Heart right ventricle (tissue), 16 donors: ENCODE measurements around the gene GLI1. TPM values are rescaled to one million over a fixed set of nuclear protein-coding genes. Genes with fewer than 3 reads are reported as not detected.
"Not testable (repeated sequence)": the region's sequence is repeated elsewhere in the genome, so short reads cannot be mapped to it uniquely, and the experiment has no call there.

Experiments
- ATAC-seq, 8 donors: fragments of 200-7000 bp; cut with Tn5 transposase; one replicate each; pipeline ENCODE4 v1.9.1; 2020; ENCODE audit warnings: mild to moderate bottlenecking in 8 of 8, moderate library complexity in 8 of 8, moderate number of reproducible peaks in 1 of 8
- DNase-seq, 2 donors: peaks; one replicate each; pipeline ENCODE4 v3.0.0-alpha.2; 2020
- H3K27ac ChIP-seq, 10 donors: fragments of 200-600 bp; sonication (generic) in 2 of 10; one replicate each; pipeline versions ENCODE4 v1.5.0 to v1.8.0; 2020 to 2022; ENCODE audit warnings: mild to moderate bottlenecking in 3 of 10
- H3K27me3 ChIP-seq, 7 donors: fragments of 200-600 bp; one replicate each; pipeline ENCODE4 v1.8.0; 2021 to 2022; ENCODE audit warnings: mild to moderate bottlenecking in 2 of 7
- H3K36me3 ChIP-seq, 9 donors: fragments of 200-600 bp; sonication (generic) in 1 of 9; one replicate each; pipeline versions ENCODE4 v1.5.0 to v1.8.0; 2020 to 2022; ENCODE audit warnings: mild to moderate bottlenecking in 2 of 9
- H3K4me1 ChIP-seq, 9 donors: fragments of 200-600 bp; sonication (generic) in 1 of 9; one replicate each; pipeline versions ENCODE4 v1.5.0 to v1.8.0; 2020 to 2022; ENCODE audit warnings: mild to moderate bottlenecking in 4 of 9
- H3K4me3 ChIP-seq, 10 donors: fragments of 200-600 bp; sonication (generic) in 2 of 10; one replicate each; pipeline versions ENCODE4 v1.5.0 to v1.8.0; 2020 to 2022; ENCODE audit warnings: mild to moderate bottlenecking in 7 of 10, moderate library complexity in 2 of 10
- H3K9me3 ChIP-seq, 11 donors: fragments of 200-600 bp in 10 of 11; sonication (generic) in 2 of 11; one replicate each; pipeline versions ENCODE4 v1.5.0 to v1.8.0; 2013 to 2022; ENCODE audit warnings: mild to moderate bottlenecking in 2 of 11, control low read depth in 1 of 11, moderate library complexity in 1 of 11
- WGBS, 2 donors: extraction: QIAGEN DNeasy Blood & Tissue Kit; methylation state at CpG; one replicate each; pipeline ENCODE4 v1.1.7; 2013; ENCODE audit warnings: inconsistent platforms in 1 of 2; 5-methylcytosine and 5-hydroxymethylcytosine counted together
- intact Hi-C, 10 donors: fragments of 100-400 bp; cut with DNase I; formaldehyde crosslinking; loops; one replicate each; pipeline versions ENCODE4 v1.11.1 to v1.14.2; 2022
- polyA plus RNA-seq, 2 donors: library from polyadenylated mRNA; stranded (reverse); fragments of 200-250 nt; gene quantifications; one replicate each; pipeline ENCODE4 v1.2.3, GENCODE V29; 2013
- total RNA-seq, 10 donors: library from RNA; stranded (reverse); fragmentation: NEBNext Ultra II Directional in 3 of 10; extraction: Animal tissue kit (Norgen Biotek cat#: 25700) in 3 of 10; gene quantifications; one replicate each; pipeline versions ENCODE4 v1.2.1 to v1.2.4, GENCODE V29; 2021 to 2023
- TF ChIP-seq, protein P1 (sequence below), 9 donors: fragments of 200-600 bp; sonication (generic) in 2 of 9; IDR thresholded peaks; one replicate each; pipeline versions ENCODE4 v1.5.0 to v1.8.0; 2021 to 2022; ENCODE audit warnings: antibody characterized with exemption in 9 of 9, mild to moderate bottlenecking in 5 of 9, moderate library complexity in 1 of 9
- donor health status: Arrhythmogenic right ventricular cardiomyopathy.
- donor health status: ischemic (EF 13 %, LVEDD 7.1; RV severe dilation, severe dysfunction).
- donor health status: healthy with polysubstance abuse.
- donor health status: DM: no; HTN: yes; CAD: no.
- donor health status: DM: no; HTN: no; CAD: no.
- donor health status: ischemic (EF 25% LVEDD 6.9; RV normal size, moderate dysfunction).
- donor health status: ischemic (EF 25% LVEDD 5.7; RV mildly dilated, moderate dysfunction).
- donor health status: healthy.
- donor health status: DM: yes; HTN: yes; CAD: no.
- donor health status: Ischemic cardiomyopathy.
- donor health status: ischemic (EF 35%, LVEDD 5.7; RV mildly dilated, moderate dysfunction).
- donor health status: nonischemic (EF 11% LVEDD 7.7; RV severe dilation, severe dysfunction).
- donor health status: DM: yes; HTN: yes; CAD: no.
- donor health status: PGD.
- donor health status: ischemic (EF 29% LVEDD 5.4; RV normal size, mild dysfunction).
- donor health status: nonischemic (EF 23%, LVEDD 6.1; RV moderate dilation, normal function).

Gene GLI1
- total and polyA plus RNA-seq, 12 donors: 0.12 to 1.2 (median 0.59) TPM

DNA sequence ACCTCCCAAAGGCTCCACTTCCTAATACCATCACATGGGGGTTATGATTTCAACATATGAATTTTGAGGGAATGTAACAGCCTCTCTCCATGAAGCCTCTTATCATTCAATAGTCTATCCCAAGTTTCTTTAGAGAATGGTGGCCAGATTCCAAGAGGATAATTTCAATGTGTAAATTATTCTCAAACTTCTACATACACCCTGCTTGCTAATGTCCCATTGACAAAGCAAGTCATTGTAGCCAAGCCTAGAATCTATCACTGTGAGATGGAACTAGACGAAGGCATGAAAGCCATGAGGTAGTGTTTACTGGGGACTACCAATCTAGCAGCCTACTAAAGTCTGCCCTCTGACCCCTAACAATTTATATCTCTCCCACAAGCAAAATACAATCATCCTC lies 21.2 kb upstream of the GLI1 start:
- no peaks in the 10 kb centered on the region for H3K4me1 ChIP-seq
- DNase-seq: no peak
- H3K9me3 ChIP-seq: peaks cover 0 to 10% (median 0%) of the 10 kb centered on the region in 11 donors
- intact Hi-C loops: loop anchor here in 1 of 10 donors (5.0 kb wide), 1 partner anchor 116 kb away; no protein-coding TSS in a partner anchor
- ATAC-seq: no peak
- 91 to 100% methylated on average over 1 of the region's 1 CpG for WGBS, 2 donors
- no peaks in the 10 kb centered on the region for H3K36me3 ChIP-seq
- H3K4me3 ChIP-seq: no peak overlapping the region
- TF ChIP-seq, protein P1, sequence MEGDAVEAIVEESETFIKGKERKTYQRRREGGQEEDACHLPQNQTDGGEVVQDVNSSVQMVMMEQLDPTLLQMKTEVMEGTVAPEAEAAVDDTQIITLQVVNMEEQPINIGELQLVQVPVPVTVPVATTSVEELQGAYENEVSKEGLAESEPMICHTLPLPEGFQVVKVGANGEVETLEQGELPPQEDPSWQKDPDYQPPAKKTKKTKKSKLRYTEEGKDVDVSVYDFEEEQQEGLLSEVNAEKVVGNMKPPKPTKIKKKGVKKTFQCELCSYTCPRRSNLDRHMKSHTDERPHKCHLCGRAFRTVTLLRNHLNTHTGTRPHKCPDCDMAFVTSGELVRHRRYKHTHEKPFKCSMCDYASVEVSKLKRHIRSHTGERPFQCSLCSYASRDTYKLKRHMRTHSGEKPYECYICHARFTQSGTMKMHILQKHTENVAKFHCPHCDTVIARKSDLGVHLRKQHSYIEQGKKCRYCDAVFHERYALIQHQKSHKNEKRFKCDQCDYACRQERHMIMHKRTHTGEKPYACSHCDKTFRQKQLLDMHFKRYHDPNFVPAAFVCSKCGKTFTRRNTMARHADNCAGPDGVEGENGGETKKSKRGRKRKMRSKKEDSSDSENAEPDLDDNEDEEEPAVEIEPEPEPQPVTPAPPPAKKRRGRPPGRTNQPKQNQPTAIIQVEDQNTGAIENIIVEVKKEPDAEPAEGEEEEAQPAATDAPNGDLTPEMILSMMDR (IDR thresholded peaks at IDR 0.05): no peak
- H3K27me3 ChIP-seq: no peaks in the 10 kb centered on the region
- no peak overlapping the region for H3K27ac ChIP-seq

DNA sequence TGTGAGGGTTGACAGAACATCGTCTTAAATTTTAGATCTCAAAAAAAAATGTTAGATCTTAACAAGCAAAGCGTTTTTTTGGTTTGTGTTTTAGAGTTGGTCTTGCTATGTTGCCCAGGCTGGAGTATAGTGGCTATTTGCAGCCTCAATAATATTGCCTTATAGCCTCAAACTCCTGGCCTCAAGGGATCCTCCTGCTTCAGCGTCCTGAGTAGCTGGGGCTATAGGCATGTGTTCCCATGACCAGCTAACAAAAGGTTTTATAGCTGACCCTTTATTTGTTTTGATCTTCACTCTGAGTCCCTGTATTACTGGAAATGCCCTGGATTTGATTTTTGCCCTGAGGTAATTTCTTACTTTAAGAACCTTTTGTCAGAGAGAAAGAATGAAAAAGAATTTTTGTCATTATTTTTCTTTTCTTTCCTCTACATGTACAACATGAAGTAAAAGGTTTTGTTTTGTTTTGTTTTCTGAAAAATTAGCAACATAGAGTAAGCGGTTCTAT lies 19.8 kb upstream of the GLI1 start:
- Histone ChIP-seq H3K4me1 (no peaks in the 10 kb centered on the region), H3K9me3 (peaks cover 0 to 10% (median 0%) of the 10 kb centered on the region in 11 donors), H3K4me3 (no peak overlapping the region), H3K36me3 (no peaks in the 10 kb centered on the region), H3K27me3 (no peaks in the 10 kb centered on the region), H3K27ac (no peak overlapping the region)
- intact Hi-C loops: loop anchor here in 1 of 10 donors (5.0 kb wide), 1 partner anchor 118 kb away; no protein-coding TSS in a partner anchor
- DNase-seq (no peak), ATAC-seq (no peak)
- 78 to 86% methylated on average over 4 of the region's 4 CpGs for WGBS, 2 donors
- TF ChIP-seq, protein P1 (IDR thresholded peaks at IDR 0.05): no peak

DNA sequence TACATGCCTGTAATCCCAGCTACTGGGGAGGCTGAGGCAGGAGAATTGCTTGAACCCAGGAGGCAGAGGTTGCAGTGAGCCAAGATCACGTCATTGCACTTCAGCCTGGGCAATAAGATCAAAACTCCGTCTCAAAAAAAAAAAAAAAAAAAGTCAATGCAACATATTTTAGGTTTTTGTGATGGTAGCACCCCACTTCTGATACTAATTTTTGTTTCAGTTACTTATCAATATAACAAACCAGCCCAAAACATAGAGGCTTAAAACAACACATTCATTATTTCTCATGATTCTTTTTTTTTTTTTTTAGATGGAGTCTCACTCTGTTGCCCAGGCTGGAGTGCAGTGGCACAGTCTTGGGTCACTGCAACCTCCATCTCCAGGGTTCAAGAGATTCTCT lies 18.2 kb upstream of the GLI1 start:
- intact Hi-C loops, ATAC-seq, H3K9me3 ChIP-seq, H3K27ac ChIP-seq, H3K4me3 ChIP-seq, H3K27me3 ChIP-seq, H3K4me1 ChIP-seq, DNase-seq, H3K36me3 ChIP-seq: not testable (repeated sequence)
- 94 to 96% methylated on average over 2 of the region's 2 CpGs for WGBS, 2 donors

DNA sequence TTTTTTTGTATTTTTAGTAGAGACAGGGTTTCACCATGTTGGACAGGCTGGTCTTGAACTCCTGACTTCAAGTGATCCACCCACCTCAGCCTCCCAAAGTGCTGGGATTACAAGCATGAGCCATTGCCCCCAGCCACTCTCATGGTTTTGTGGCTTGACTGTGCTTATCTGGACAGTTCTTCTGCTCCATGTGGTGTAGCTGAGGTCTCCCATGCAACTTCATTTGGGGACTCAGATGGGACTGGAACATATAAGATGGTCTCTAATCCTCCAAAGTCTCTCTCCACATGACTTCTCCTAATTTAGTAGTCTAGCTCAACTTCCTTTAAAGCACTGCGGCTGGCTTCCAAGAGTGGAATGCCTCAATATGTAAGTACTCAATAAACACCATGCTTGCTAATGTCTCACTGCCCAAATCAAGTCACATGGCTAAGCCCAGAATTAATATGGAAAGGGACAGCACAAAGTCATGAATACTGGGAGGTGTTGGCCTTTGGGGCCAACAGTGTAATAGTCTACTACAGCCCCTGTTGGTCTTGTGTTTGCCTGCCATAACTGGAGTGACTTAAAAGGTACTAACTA lies 17.6 kb upstream of the GLI1 start:
- Histone ChIP-seq H3K27ac (no peak overlapping the region), H3K36me3 (no peaks in the 10 kb centered on the region), H3K27me3 (no peaks in the 10 kb centered on the region), H3K9me3 (peaks cover 0 to 10% (median 0%) of the 10 kb centered on the region in 11 donors), H3K4me3 (no peak overlapping the region), H3K4me1 (no peaks in the 10 kb centered on the region)
- no peak for ATAC-seq
- WGBS, 2 donors: 43 to 88% methylated on average over 1 of the region's 1 CpG
- DNase-seq: no peak
- intact Hi-C loops: no loop called here
- TF ChIP-seq, protein P1 (IDR thresholded peaks at IDR 0.05): no peak

DNA sequence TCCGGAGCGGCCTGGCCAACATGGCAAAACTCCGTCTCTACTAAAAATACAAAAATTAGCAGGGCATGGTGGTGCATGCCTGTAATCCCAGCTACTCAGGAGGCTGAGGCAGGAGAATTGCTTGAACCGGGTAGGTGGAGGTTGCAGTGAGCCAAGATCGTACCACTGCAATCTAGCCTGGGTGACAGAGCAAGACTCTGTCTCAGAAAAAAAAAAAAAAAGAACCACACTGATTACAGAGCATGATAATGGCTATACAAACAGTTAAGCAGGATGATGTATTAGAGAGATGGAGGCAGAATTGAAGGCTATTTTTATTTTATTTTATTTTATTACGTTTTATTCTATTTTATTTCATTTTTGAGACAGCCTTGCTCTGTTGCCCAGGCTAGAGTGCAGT lies 15.2 kb upstream of the GLI1 start:
- 79 to 87% methylated on average over 6 of the region's 6 CpGs for WGBS, 2 donors
- H3K27me3 ChIP-seq, ATAC-seq, H3K36me3 ChIP-seq, H3K9me3 ChIP-seq, H3K4me1 ChIP-seq, DNase-seq, H3K27ac ChIP-seq, intact Hi-C loops, H3K4me3 ChIP-seq: not testable (repeated sequence)
